ENCODE measurements around the gene MN1. TPM values are rescaled to one million over a fixed set of nuclear protein-coding genes. Genes with fewer than 3 reads are reported as not detected.
A peak's percentile ranks its signal among the peaks of the same experiment; 100 is the strongest.

MN1 gene
- total RNA-seq, 2 donors from 2014 or later = 22.9 to 41.8 TPM

DNA sequence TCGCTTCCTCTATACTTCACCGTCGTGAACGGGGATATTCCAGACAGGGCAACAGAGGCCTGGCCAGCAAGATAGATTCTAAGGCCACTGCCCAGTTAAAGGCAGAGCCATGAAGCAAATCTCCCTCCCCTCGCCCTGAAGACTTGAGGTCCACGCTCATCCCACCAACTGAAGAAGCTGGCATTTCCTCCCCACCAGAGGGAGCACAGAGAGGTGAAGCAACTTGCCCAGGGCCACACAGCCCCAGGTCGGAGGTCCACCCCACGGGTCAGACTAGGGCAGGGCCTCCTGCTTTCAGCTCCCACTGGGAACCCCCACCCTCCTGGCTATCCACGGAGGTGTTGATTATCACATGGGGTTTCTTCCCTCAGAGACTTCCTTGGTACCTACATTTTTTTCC, 27.4 kb downstream of the MN1 start:
- no peak for DNase-seq (ENCODE audit: low spot score)
- intact Hi-C loops (cut with DNase I) = no loop called here

DNA sequence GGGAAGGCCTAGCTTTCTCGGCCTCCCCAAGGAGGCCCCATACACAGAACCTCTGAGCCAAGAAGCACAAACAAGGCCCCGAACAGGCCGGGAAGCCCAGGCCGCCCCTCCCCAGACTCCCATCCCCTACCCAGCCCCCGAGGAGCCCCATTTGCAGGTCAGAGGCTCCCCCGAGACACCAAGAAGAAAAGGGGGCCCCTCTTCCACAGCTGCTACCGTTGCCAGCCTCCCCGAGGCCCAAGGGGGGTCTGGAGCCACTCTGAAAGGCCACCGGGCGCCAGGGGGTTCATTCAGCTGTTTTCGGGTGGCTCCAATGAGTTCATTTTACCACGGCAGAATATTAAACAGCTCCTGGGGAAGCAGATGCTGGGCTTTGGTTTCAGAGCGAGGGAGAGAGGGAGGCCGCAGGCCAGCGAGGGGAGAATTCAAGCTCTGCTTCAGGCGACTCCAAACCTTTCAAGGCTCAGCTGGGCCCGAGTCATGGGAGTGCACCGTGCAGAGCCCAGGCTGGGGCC, 28.5 kb downstream of the MN1 start:
- intact Hi-C loops (cut with DNase I) = no loop called here

DNA sequence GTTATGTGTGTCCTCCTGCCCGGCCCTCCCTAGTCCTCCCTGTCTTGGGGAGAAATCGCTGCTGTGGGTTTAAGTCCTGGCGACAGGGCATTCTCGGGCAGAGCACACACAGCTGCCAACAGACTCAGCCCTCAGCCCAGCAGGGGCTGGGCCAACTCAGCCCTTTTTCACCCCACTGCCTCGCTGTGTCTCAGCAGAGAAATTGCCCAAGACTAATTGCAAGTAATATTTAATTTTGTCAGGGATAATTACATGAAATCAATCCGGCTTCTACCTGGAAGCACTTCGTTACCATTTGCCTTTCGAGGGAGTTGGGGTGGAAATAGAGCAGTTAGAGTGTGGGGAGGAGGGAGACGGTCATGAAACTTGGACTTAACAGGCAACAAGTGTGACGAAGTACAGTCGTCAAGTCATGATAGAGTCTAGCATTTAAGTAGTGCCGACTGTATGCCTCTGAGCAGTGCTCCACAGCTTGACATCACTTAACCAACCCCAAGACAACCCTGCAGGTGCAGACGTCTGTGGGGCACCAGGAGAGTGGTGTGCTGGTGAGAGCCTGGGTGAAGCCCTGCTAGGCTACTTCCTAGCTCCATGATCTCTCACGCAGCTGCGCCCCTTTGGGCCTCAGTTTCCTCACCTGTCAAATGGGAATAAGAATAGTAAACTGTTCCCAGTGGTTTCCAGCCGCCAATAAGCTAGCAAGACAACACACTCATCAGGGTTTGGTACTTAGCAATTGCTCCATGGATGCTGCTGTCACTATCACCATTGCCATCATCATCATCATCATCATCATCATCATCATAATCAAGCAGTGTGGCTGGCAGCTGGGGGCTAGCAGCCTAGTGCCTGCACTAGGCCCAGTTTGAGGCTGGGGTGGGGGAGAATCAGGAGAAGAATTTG, 29.2 kb downstream of the MN1 start:
- DNase-seq (ENCODE audit: low spot score) = peak; percentile 73
- intact Hi-C loops (cut with DNase I) = no loop called here

More for the DNA sequence above, 28.5 kb downstream of the MN1 start:
- peak; percentile 63 for DNase-seq (ENCODE audit: low spot score)

- DNase-seq (ENCODE audit: low spot score) = no peak
- intact Hi-C loops (cut with DNase I) = no loop called here
These were observed 29.9 kb downstream of the MN1 start for GRCh38 chr22:27771637-27772036.

DNA sequence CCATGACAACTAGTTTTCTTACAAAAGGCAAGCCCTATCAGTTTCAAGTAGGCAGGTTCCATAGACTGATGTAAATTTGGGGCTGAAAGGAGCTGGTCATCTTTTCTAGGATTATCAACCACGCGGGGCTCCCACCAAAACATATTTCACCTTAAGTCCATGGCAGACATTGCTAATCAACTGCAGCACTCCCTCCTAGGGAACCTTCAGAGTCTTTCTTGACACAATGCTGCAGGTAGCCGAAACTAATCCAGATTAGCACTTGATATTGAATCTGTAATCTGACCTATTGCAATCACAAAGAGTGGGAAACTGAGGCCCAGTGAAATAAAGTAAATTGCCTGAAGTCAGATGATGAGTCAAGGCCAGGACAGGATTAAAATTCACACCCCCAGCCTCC, 32.5 kb downstream of the MN1 start:
- DNase-seq (ENCODE audit: low spot score) = no peak
- intact Hi-C loops (cut with DNase I) = no loop called here

DNA sequence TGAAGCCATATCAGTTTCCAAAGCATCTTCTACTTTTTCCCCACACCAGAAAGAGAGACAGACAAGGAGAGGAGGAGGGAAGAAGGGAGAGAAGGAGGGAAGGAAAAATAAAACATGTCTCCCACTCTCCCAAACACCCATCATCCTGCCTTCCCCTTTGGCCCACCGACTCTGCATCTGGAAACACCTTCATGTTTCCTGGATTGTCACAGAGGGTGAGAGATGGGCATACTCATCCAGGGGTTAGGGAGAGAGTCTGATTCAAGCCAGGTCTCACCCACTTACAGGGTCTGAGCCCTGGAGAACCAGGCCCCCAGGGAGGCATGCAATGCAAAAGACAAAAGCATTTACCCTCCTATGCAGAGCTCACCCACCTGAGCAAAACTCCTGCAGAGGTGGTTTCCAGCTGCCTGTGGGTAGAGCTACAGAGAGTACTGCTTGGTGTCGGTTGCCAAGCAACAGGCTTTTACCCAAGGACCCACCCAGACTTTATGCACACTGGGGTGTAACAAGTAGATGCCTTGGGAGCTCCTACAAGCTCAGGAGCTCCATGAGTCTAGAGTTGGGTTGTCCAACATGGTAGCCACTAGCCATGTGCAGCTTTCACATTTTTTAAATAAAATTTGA, 33.4 kb downstream of the MN1 start:
- no peak for DNase-seq (ENCODE audit: low spot score)
- intact Hi-C loops (cut with DNase I) = no loop called here

DNA sequence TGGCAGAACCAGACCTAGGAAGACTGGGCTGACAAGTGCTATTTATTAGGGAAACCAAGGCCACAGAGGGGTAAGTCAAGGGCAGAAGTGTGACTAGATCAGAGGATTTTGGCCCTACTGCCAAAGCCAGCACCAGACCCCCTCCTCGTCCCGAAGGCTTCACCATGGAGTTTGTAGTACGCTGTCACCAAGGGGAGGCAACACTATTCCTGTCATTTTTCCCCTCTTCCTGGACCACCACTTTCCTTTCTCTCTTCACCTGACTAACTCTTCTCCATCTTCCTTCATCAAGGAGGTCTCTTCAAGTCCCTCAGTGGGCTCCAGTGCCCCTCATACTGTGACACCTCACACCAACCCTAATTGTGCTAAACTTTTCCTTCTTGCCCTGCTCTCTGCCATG, 34.9 kb downstream of the MN1 start:
- intact Hi-C loops (cut with DNase I) = no loop called here
- no peak for DNase-seq (ENCODE audit: low spot score)

- DNase-seq (ENCODE audit: low spot score) = no peak
- intact Hi-C loops (cut with DNase I) = no loop called here
These were observed 35.8 kb downstream of the MN1 start for GRCh38 chr22:27765706-27766291.

GRCh38 chr22:27764722-27765236, 36.8 kb downstream of the MN1 start:
- no peak for DNase-seq (ENCODE audit: low spot score)
- intact Hi-C loops (cut with DNase I) = no loop called here

DNA sequence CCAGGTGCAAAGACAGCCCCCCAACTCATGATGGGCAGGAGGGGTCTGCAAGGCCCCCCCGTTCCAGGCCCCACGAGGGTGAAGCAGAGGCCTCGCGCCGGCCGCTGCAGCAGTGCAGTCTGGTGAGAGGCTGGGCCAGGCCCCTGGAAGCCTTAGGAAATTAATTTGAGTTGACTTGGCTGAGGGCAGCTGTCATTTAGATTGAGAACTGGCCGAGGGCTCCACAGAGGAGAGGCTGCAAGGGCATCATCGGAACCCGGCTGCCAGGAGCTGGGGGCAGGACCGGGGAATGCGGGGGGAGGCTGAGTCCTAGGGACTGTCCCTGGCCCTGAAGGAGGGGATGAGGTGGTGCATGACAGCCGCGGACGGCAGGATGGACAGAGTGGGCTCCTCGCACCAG, 39.9 kb downstream of the MN1 start:
- peak; percentile 66 for DNase-seq (ENCODE audit: low spot score)
- intact Hi-C loops (cut with DNase I) = no loop called here

GRCh38 chr22:27761000-27761399, 40.6 kb downstream of the MN1 start:
- no peak for DNase-seq (ENCODE audit: low spot score)
- intact Hi-C loops (cut with DNase I) = no loop called here

GRCh38 chr22:27760474-27760873, 41.1 kb downstream of the MN1 start:
- peak; percentile 25 for DNase-seq (ENCODE audit: low spot score)
- intact Hi-C loops (cut with DNase I) = no loop called here

- intact Hi-C loops (cut with DNase I) = no loop called here
- peak; percentile 63 for DNase-seq (ENCODE audit: low spot score)
These were observed 43.5 kb downstream of the MN1 start for GRCh38 chr22:27757928-27758525.

GRCh38 chr22:27756212-27756660, 45.3 kb downstream of the MN1 start:
- peak; percentile 48 for DNase-seq (ENCODE audit: low spot score)
- intact Hi-C loops (cut with DNase I) = no loop called here

DNA sequence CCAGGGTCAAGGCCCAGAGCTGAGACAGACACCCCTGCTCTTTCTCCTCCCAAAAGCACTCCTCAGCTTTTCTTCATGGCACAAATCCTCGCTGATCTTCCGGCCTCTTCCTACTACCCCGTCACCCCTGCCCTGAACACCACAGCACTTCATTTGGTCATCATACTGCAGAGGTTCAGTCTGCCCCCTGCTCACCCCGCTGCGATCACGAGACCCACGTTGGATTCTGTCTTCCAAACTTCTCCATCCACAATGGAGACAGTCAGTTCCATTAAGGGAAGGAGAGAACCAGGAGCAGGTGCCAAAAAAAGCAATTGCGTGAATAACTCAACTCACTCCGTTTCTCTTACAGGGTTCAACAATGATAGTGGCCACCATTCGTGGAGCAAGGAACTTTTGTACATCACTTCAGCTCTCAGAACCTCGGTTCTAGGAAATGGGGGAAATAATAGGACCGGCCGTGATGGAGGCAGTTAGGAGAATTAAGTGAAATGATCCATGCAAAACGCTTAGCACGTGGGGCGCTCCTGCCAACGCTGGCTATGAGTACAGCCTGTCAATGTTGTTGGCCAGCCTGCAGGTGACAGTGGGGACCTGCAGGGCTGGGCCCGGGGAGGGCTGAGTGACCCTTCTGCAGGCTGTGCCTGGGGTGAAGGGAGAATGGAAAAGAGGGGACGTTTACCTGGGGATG, 45.9 kb downstream of the MN1 start:
- DNase-seq (ENCODE audit: low spot score) = peak; percentile 70
- intact Hi-C loops (cut with DNase I) = no loop called here

- DNase-seq (ENCODE audit: low spot score) = peak; percentile 76
- intact Hi-C loops (cut with DNase I) = no loop called here
These were observed 46.6 kb downstream of the MN1 start for GRCh38 chr22:27754888-27755480.

DNA sequence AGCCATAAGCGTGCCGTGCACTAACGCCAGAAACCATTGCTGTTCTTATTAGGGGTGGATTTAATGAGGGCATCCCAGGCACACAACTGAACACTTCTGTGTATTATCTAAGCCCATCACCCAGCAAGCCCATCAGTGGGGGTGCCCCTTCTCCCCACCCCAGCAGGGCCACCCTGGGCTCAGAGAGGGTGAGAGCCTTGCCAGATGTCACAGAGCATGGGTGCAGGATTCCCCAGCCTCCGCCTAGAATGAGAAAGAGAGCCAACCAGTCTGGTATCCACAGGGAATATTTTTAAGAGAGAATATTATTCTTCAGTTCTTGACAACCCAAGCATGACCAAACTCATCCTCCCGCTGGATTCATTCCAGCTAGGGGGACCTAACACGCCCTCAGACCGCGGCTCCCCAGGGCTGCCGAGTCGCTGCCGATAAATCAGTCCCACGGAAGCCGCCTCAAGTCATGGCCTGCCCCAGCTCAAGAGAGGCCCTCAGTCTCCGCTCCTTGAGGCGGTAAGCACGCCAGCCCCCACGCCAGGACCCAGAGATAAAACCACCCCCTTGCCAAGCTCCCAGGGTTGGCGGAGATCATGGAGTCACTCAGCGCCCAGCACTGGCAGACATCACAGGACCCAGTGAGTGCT, 47.2 kb downstream of the MN1 start:
- DNase-seq (ENCODE audit: low spot score) = peak; percentile 83
- intact Hi-C loops (cut with DNase I) = no loop called here

GRCh38 chr22:27752771-27753170, 48.8 kb downstream of the MN1 start:
- peak; percentile 91 for DNase-seq (ENCODE audit: low spot score)
- intact Hi-C loops (cut with DNase I) = no loop called here
